HCT116 (cell line): ENCODE data around the gene AHRR. TPM values are rescaled to one million over a fixed set of nuclear protein-coding genes. Genes with fewer than 3 reads are reported as not detected.

Source experiments
- ATAC-seq: fragments of 200-7000 bp; cut with Tn5 transposase; 2 replicates; pipeline ENCODE4 v1.9.1; 2020; ENCODE audit warnings: mild to moderate bottlenecking, moderate library complexity
- BruUV-seq: library from RNA; stranded (reverse); fragments of 400-500 nt; replicated peaks from 2 replicates; lab custom pipeline; 2021; lab: Mats Ljungman, UMichigan
- CTCF ChIA-PET: fragments of 300-600 bp; sonication (Branson Sonifier 250); formaldehyde crosslinking; loops from one replicate; lab custom pipeline; 2021; ENCODE audit warnings: antibody characterized with exemption; lab: Charles Lee
- POLR2A ChIA-PET: fragments of 300-600, 350-600 bp; sonication (Branson Sonifier 250); formaldehyde crosslinking; loops from one replicate; lab custom pipeline; 2021; ENCODE audit warnings: antibody characterized with exemption; lab: Charles Lee
- RAD21 ChIA-PET, 2 experiments: fragments of 300-600 bp; sonication (Branson Sonifier 250); formaldehyde crosslinking; loops; one replicate each; lab custom pipeline; 2023; ENCODE audit warnings: low total read pairs in 2 of 2; ENCODE audit not compliant: uncharacterized antibody in 2 of 2, unreplicated experiment in 2 of 2, low non-redundant PET in 1 of 2; lab: Charles Lee
- DNase-seq: peaks from one replicate; pipeline ENCODE4 v3.0.0-alpha.2; 2010; ENCODE audit warnings: low read depth, low spot score
- H2AFZ ChIP-seq: fragments of 200-600 bp; shearing (Covaris generic), sonication (generic); 2 replicates; pipeline ENCODE4 v1.6.1; 2017; ENCODE audit warnings: low read depth, mixed run types, mixed read lengths, antibody characterized with exemption, low read length; ENCODE audit not compliant: poor library complexity, severe bottlenecking
- H3K27ac ChIP-seq: 2 replicates; pipeline ENCODE4 v1.5.1; 2012; ENCODE audit warnings: low read depth, low read length
- H3K27me3 ChIP-seq: fragments of 200-600 bp; sonication (generic); 2 replicates; pipeline ENCODE4 v1.6.1; 2016; ENCODE audit warnings: mixed run types, low read length, mixed read lengths; ENCODE audit not compliant: insufficient read depth
- H3K36me3 ChIP-seq, 2 experiments: fragments of 200-500 bp in 1 of 2; fragments of 200-600 bp in 1 of 2; sonication (Bioruptor generic) in 1 of 2; sonication (generic) in 1 of 2; 2 replicates each; pipeline versions ENCODE4 v1.5.1 to v1.6.1; 2014 to 2016; ENCODE audit warnings: low read length in 2 of 2, inconsistent platforms in 1 of 2, mixed read lengths in 1 of 2, mixed run types in 1 of 2; ENCODE audit not compliant: insufficient read depth in 2 of 2, control insufficient read depth in 1 of 2
- H3K4me1 ChIP-seq, 2 experiments: fragments of 200-600 bp in 1 of 2; sonication (generic) in 1 of 2; 2 replicates each; pipeline versions ENCODE4 v1.5.1 to v1.6.1; 2012 to 2017; ENCODE audit warnings: low read length in 2 of 2, inconsistent platforms in 1 of 2, mild to moderate bottlenecking in 1 of 2, mixed read lengths in 1 of 2, mixed run types in 1 of 2, moderate library complexity in 1 of 2; ENCODE audit not compliant: insufficient read depth in 2 of 2, control insufficient read depth in 1 of 2
- H3K4me2 ChIP-seq: fragments of 200-600 bp; sonication (generic); 2 replicates; pipeline ENCODE4 v1.6.1; 2017; ENCODE audit warnings: mixed run types, low read length, mixed read lengths
- H3K4me3 ChIP-seq, 2 experiments: fragments of 200-600 bp in 1 of 2; sonication (generic) in 1 of 2; replicated peaks in 1 of 2; 2 replicates each; pipeline ENCODE4 v1.5.1; 2011 to 2016; ENCODE audit warnings: low read length in 2 of 2, control low read depth in 1 of 2, low read depth in 1 of 2, mild to moderate bottlenecking in 1 of 2, mixed read lengths in 1 of 2, mixed run types in 1 of 2
- H3K79me2 ChIP-seq: fragments of 200-600 bp; sonication (generic); 2 replicates; pipeline ENCODE4 v1.6.1; 2017; ENCODE audit warnings: mild to moderate bottlenecking, mixed run types, low read length, moderate library complexity, mixed read lengths; ENCODE audit not compliant: insufficient read depth
- H3K9ac ChIP-seq: fragments of 200-600 bp; sonication (generic); 2 replicates; pipeline ENCODE4 v1.6.1; 2016; ENCODE audit warnings: low read length, mixed read lengths
- H3K9me2 ChIP-seq: fragments of 200-600 bp; sonication (generic), shearing (Covaris generic); 2 replicates; pipeline ENCODE4 v1.6.1; 2017; ENCODE audit warnings: mixed run types, mild to moderate bottlenecking, moderate library complexity; ENCODE audit not compliant: insufficient read depth
- H3K9me3 ChIP-seq, 2 experiments: fragments of 200-500 bp in 1 of 2; fragments of 200-600 bp in 1 of 2; sonication (Bioruptor generic) in 1 of 2; sonication (generic) in 1 of 2; 2 replicates each; pipeline ENCODE4 v1.6.1; 2014 to 2017; ENCODE audit warnings: low read length in 2 of 2, mixed read lengths in 2 of 2, inconsistent platforms in 1 of 2, low read depth in 1 of 2, mild to moderate bottlenecking in 1 of 2, mixed run types in 1 of 2, moderate library complexity in 1 of 2; ENCODE audit not compliant: control insufficient read depth in 1 of 2, insufficient read depth in 1 of 2
- H4K20me1 ChIP-seq: fragments of 200-600 bp; sonication (generic), shearing (Covaris generic); 2 replicates; pipeline ENCODE4 v1.6.1; 2017; ENCODE audit warnings: mixed run types, mild to moderate bottlenecking, moderate library complexity; ENCODE audit not compliant: insufficient read depth
- ATF3 ChIP-seq: IDR thresholded peaks from 2 replicates; pipeline ENCODE4 v1.6.1; 2012
- EGR1 ChIP-seq: IDR thresholded peaks from 2 replicates; pipeline ENCODE4 v1.6.1; 2012; ENCODE audit warnings: low read depth
- EZH2 ChIP-seq: fragments of 200-600 bp; sonication (generic); IDR thresholded peaks from 2 replicates; pipeline ENCODE4 v1.6.1; 2017; ENCODE audit warnings: antibody characterized with exemption, mixed run types
- JUND ChIP-seq: IDR thresholded peaks from 2 replicates; pipeline ENCODE4 v1.6.1; 2012
- MAX ChIP-seq: IDR thresholded peaks from 2 replicates; pipeline ENCODE4 v1.6.1; 2012
- RAD21 ChIP-seq: IDR thresholded peaks from 2 replicates; pipeline ENCODE4 v1.6.1; 2012; ENCODE audit warnings: low read depth, mild to moderate bottlenecking
- REST ChIP-seq: IDR thresholded peaks from 2 replicates; pipeline ENCODE4 v1.6.1; 2012; ENCODE audit warnings: low read depth
- SIN3A ChIP-seq: IDR thresholded peaks from 2 replicates; pipeline ENCODE4 v1.6.1; 2012; ENCODE audit warnings: low read depth
- SP1 ChIP-seq: IDR thresholded peaks from 2 replicates; pipeline ENCODE4 v1.6.1; 2012; ENCODE audit warnings: low read depth
- YY1 ChIP-seq: IDR thresholded peaks from 2 replicates; pipeline ENCODE4 v1.6.1; 2011; ENCODE audit warnings: low read length, low read depth, moderate library complexity, mild to moderate bottlenecking; ENCODE audit not compliant: insufficient replicate concordance; ENCODE audit errors: extremely low read depth
- ZNF274 ChIP-seq: fragments of 200-500 bp; sonication (Bioruptor generic); IDR thresholded peaks from 2 replicates; pipeline ENCODE4 v1.6.1; 2014; ENCODE audit warnings: mild to moderate bottlenecking, low read depth, low read length, inconsistent platforms
- intact Hi-C: fragments of 100-400 bp; cut with micrococcal nuclease; formaldehyde crosslinking; loops from 2 replicates; pipeline ENCODE4 v1.10.0; 2022
- total RNA-seq: library from RNA; stranded (reverse); gene quantifications from one replicate; pipeline ENCODE4 v1.2.1, GENCODE V29; 2021; ENCODE audit not compliant: unreplicated experiment

Gene AHRR
- total RNA-seq, 1 experiment from 2014 or later: 12.7 TPM

GRCh38 chr5:430214-430925 is 108.9 kb downstream of the AHRR start:
- H3K79me2 ChIP-seq: no peaks in the 10 kb centered on the region
- H3K27ac ChIP-seq: no peak overlapping the region
- no peak overlapping the region for H3K4me3 ChIP-seq
- no peak overlapping the region for H3K4me2 ChIP-seq
- TF ChIP-seq SP1 (no peak), JUND (no peak), MAX (no peak), YY1 (no peak), EGR1 (no peak), ZNF274 (no peak), REST (no peak), RAD21 (no peak), ATF3 (no peak), SIN3A (no peak), EZH2 (no peak)
- TF ChIP-seq, all 23 proteins: peak for 0
- ChIA-PET POLR2A (no interaction called here), RAD21 (interaction anchor here in 1 of 2 experiments (2.0 kb wide), 1 partner anchor 114 kb away, joined by 4 read pairs; no protein-coding TSS in a partner anchor), CTCF (interaction anchor here (1.2 to 6.4 kb wide), 4 partner anchors 16 to 242 kb away, joined by 3 to 42 read pairs (median 8); no protein-coding TSS in a partner anchor)
- intact Hi-C loops: no loop called here
- H3K4me1 ChIP-seq: peaks cover 0 to 14% of the 10 kb centered on the region in 2 experiments; a peak in 1 of 4 replicates
- no peak overlapping the region for H2AFZ ChIP-seq
- H3K36me3 ChIP-seq: no peaks in the 10 kb centered on the region
- H3K9ac ChIP-seq: no peak overlapping the region
- DNase-seq: no peak
- H4K20me1 ChIP-seq: no peaks in the 10 kb centered on the region
- H3K27me3 ChIP-seq: no peaks in the 10 kb centered on the region
- H3K9me3 ChIP-seq: no peaks in the 10 kb centered on the region
- BruUV-seq: no TSS peak
- H3K9me2 ChIP-seq: no peaks in the 10 kb centered on the region
- no peak for ATAC-seq
